Measurements from ENCODE around the gene CCNJL. TPM values are rescaled to one million over a fixed set of nuclear protein-coding genes. Genes with fewer than 3 reads are reported as not detected.
A peak's percentile ranks its signal among the peaks of the same experiment; 100 is the strongest.

CCNJL gene, protein sequence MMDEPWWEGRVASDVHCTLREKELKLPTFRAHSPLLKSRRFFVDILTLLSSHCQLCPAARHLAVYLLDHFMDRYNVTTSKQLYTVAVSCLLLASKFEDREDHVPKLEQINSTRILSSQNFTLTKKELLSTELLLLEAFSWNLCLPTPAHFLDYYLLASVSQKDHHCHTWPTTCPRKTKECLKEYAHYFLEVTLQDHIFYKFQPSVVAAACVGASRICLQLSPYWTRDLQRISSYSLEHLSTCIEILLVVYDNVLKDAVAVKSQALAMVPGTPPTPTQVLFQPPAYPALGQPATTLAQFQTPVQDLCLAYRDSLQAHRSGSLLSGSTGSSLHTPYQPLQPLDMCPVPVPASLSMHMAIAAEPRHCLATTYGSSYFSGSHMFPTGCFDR
- total RNA-seq (not detected), polyA plus RNA-seq (not detected)

DNA sequence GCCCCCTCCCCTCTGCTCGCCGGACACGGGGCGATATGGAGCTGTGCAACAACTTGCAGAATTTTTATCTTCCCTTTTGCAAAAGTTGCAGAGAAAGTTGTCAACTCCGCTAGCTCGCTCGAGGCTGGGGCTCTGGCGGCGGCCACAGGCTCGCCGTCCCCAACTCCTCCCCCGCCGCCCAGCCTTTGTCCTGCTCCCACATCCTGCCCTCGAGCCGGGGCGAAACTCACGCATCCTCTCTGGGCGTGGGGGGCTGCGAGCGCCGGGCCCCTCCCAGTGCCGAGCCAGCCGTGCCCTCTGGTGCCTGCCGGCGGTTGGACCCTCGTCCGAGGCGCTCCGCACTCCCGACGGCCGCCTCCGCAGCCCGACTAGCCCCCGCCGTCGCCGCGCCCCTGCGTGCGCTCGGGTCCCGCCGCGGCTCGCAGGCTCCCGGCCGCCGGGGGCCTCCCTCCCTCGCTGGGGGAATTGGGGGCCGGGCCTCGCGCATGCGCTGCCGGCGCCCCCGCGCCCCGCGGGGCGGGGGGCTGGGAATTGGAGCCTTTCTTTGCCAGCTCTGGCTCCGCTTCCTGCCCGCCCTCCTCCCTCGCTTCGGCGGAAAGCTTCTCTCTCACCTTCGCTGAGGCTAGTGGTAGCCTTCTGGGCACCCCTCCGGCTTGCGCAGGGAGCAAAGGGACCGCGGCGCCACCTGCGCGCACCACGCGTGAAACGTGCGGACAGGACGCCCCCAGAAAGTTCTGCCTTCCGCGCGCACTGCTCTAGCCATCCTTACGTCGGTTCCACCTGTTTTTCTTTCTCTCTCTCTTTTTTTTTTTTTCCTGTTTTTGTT is at the start of gene CCNJL:
TSS of gene CCNJL (minus strand) at position 431 of the 826 bp plus-strand sequence. CDS start 641 bp downstream, outside the sequence.
- peaks cover 5 to 12% (median 5%) of the 10 kb centered on the region in 3 donors for H3K4me1 Mint-ChIP-seq
- Histone ChIP-seq H3K27me3 (ENCODE audit: insufficient read depth, low read length, poor library complexity, severe bottlenecking) (peaks cover 27% of the 10 kb centered on the region), H3K9me3 (ENCODE audit: low read length) (no peaks in the 10 kb centered on the region), H3K4me1 (ENCODE audit: insufficient read depth, low read length) (no peaks in the 10 kb centered on the region), H3K36me3 (ENCODE audit: insufficient read depth, low read length) (no peaks in the 10 kb centered on the region), H3K4me3 (ENCODE audit: low read length) (no peak within 1 kb of the TSS), H3K27ac (ENCODE audit: low read depth, low read length) (no peak within 1 kb of the TSS)
- H3K36me3 Mint-ChIP-seq: no peaks in the 10 kb centered on the region
- H3K9me3 Mint-ChIP-seq: no peaks in the 10 kb centered on the region
- CTCF ChIA-PET: no interaction called here
- H3K4me3 Mint-ChIP-seq: peak within 1 kb of the TSS in 6 of 7 donors; percentile 52 to 82 (median 70)
- H3K27me3 Mint-ChIP-seq: peaks cover 27 to 74% of the 10 kb centered on the region in 2 donors
- peak within 1 kb of the TSS in 1 of 8 donors; percentile 40 for H3K27ac Mint-ChIP-seq
- DNase-seq: no peak
- POLR2A ChIA-PET: no interaction called here

DNA sequence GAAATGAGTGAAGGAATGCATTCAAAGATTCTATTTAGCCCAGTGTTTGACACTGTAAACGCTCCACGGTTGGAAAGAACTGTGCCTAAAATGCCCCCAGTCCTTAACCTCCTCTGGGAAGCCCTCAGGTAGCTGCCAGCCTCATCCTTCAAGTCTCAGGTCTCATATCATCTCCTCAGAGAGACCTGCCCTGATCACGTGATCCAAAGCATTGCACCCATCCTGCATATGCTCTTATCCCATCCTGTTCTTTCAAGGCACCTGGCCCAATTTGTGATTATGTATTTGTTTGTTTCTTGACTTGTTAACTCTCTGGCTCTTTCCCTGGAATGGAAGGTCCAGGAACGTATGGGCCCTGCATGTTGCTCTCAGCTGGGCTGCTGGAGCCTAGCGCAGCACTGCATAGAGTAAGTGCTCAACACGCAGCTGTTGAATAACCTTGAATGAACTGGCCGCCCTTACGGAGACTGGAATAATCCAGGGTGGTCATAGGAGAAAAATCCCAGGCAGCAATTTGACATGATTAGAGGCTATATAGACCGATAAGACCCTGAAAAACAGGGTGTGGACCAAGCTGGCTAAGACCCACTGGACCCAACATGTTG is 49.4 kb upstream of the CCNJL start:
- Mint-ChIP-seq H3K4me1 (no peaks in the 10 kb centered on the region), H3K36me3 (peaks cover 0 to 4% (median 0%) of the 10 kb centered on the region in 3 donors), H3K27ac (no peak overlapping the region), H3K27me3 (peaks cover 6 to 52% of the 10 kb centered on the region in 2 donors), H3K9me3 (no peaks in the 10 kb centered on the region), H3K4me3 (no peak overlapping the region)
- Histone ChIP-seq H3K36me3 (ENCODE audit: insufficient read depth, low read length) (no peaks in the 10 kb centered on the region), H3K4me1 (ENCODE audit: insufficient read depth, low read length) (no peaks in the 10 kb centered on the region), H3K9me3 (ENCODE audit: low read length) (no peaks in the 10 kb centered on the region), H3K27ac (ENCODE audit: low read depth, low read length) (no peak overlapping the region), H3K27me3 (ENCODE audit: insufficient read depth, low read length, poor library complexity, severe bottlenecking) (no peaks in the 10 kb centered on the region), H3K4me3 (ENCODE audit: low read length) (no peak overlapping the region)
- ChIA-PET CTCF (interaction anchor here (1.4 kb wide), 1 partner anchor 18 kb away, joined by 3 read pairs; no protein-coding TSS in a partner anchor), POLR2A (no interaction called here)
- DNase-seq: no peak

DNA sequence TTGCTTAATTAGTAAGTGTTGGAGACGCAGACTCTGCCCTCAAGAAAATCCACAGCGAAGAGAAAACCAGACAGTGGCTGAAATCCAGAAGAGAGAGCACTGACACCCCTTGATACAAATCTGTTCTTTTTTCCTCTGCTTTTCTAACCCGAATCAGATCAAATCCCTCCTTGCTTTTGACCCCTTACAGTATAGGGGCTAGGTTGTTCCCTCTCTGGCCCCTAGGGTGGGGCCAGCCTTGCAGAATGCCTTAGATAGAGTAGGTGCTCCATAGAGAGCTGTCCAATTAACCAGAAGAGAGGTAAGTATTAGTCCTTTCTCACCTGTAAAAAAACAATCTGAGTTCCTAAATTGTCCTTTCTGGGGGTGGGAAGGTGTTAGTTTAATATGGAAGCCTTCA is 47.9 kb upstream of the CCNJL start:
- no peaks in the 10 kb centered on the region for H3K4me1 ChIP-seq (ENCODE audit: insufficient read depth, low read length)
- no peaks in the 10 kb centered on the region for H3K4me1 Mint-ChIP-seq
- H3K36me3 Mint-ChIP-seq: no peaks in the 10 kb centered on the region
- H3K27ac Mint-ChIP-seq: peak overlapping the region in 2 of 8 donors; percentile 26 to 66
- no peaks in the 10 kb centered on the region for H3K27me3 ChIP-seq (ENCODE audit: insufficient read depth, low read length, poor library complexity, severe bottlenecking)
- POLR2A ChIA-PET: no interaction called here
- H3K9me3 Mint-ChIP-seq: no peaks in the 10 kb centered on the region
- no peak overlapping the region for H3K27ac ChIP-seq (ENCODE audit: low read depth, low read length)
- no peak overlapping the region for H3K4me3 Mint-ChIP-seq
- no peaks in the 10 kb centered on the region for H3K36me3 ChIP-seq (ENCODE audit: insufficient read depth, low read length)
- H3K4me3 ChIP-seq (ENCODE audit: low read length): no peak overlapping the region
- CTCF ChIA-PET: no interaction called here
- H3K9me3 ChIP-seq (ENCODE audit: low read length): no peaks in the 10 kb centered on the region
- DNase-seq: no peak
- peaks cover 6 to 45% of the 10 kb centered on the region in 2 donors for H3K27me3 Mint-ChIP-seq

DNA sequence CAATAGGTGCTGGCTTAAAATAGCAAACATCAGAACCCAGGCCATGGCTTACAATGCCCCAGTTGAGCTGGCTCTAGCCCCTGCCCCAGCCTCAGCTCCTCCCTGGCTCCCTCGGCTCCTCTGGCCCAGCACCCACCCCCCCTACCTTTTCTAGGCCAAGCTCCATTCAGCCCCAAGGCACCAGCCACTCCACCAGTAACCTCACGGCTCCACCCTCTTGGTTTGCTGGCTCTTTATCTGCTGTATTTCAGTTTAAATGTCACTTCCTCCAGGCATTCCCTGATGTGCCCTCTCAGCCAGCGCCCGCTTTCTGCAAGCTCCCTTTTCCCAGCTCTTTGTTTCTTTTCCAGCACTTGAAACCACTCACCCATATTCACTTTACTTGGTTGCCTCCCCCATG is 47.5 kb upstream of the CCNJL start:
- Histone ChIP-seq H3K36me3 (ENCODE audit: insufficient read depth, low read length) (no peaks in the 10 kb centered on the region), H3K27me3 (ENCODE audit: insufficient read depth, low read length, poor library complexity, severe bottlenecking) (no peaks in the 10 kb centered on the region), H3K4me1 (ENCODE audit: insufficient read depth, low read length) (no peaks in the 10 kb centered on the region), H3K4me3 (ENCODE audit: low read length) (no peak overlapping the region), H3K27ac (ENCODE audit: low read depth, low read length) (no peak overlapping the region), H3K9me3 (ENCODE audit: low read length) (no peaks in the 10 kb centered on the region)
- CTCF ChIA-PET: no interaction called here
- Mint-ChIP-seq H3K4me1 (no peaks in the 10 kb centered on the region), H3K27ac (peak overlapping the region in 1 of 8 donors; percentile 66), H3K36me3 (no peaks in the 10 kb centered on the region), H3K9me3 (no peaks in the 10 kb centered on the region), H3K4me3 (no peak overlapping the region), H3K27me3 (peaks cover 6 to 41% of the 10 kb centered on the region in 2 donors)
- POLR2A ChIA-PET: no interaction called here
- DNase-seq: no peak

DNA sequence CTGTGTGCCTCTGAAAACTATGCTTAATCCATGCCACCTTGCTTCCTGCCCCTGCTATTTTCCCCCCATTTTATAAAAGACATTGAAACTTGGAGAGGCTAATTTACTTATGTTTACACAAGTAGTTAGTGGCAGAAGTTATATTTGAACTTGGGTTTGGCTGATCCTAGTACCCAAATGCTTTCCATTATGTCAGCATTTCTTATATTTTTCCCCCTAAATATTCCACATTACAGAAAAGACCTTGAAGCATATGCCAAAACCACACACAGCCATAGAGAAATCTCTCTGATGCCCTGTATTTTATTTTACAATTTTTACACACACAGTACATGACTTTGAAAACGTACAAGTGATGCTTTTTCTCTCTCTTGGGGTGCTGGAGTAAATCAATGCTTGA is 46.9 kb upstream of the CCNJL start:
- no peak for DNase-seq
- Mint-ChIP-seq H3K4me1 (no peaks in the 10 kb centered on the region), H3K27me3 (peaks cover 6 to 36% of the 10 kb centered on the region in 2 donors), H3K9me3 (no peaks in the 10 kb centered on the region), H3K36me3 (no peaks in the 10 kb centered on the region), H3K27ac (no peak overlapping the region), H3K4me3 (no peak overlapping the region)
- no peaks in the 10 kb centered on the region for H3K9me3 ChIP-seq (ENCODE audit: low read length)
- no peaks in the 10 kb centered on the region for H3K4me1 ChIP-seq (ENCODE audit: insufficient read depth, low read length)
- ChIA-PET POLR2A (no interaction called here), CTCF (no interaction called here)
- H3K36me3 ChIP-seq (ENCODE audit: insufficient read depth, low read length): no peaks in the 10 kb centered on the region
- H3K27ac ChIP-seq (ENCODE audit: low read depth, low read length): no peak overlapping the region
- H3K4me3 ChIP-seq (ENCODE audit: low read length): no peak overlapping the region
- H3K27me3 ChIP-seq (ENCODE audit: insufficient read depth, low read length, poor library complexity, severe bottlenecking): no peaks in the 10 kb centered on the region

DNA sequence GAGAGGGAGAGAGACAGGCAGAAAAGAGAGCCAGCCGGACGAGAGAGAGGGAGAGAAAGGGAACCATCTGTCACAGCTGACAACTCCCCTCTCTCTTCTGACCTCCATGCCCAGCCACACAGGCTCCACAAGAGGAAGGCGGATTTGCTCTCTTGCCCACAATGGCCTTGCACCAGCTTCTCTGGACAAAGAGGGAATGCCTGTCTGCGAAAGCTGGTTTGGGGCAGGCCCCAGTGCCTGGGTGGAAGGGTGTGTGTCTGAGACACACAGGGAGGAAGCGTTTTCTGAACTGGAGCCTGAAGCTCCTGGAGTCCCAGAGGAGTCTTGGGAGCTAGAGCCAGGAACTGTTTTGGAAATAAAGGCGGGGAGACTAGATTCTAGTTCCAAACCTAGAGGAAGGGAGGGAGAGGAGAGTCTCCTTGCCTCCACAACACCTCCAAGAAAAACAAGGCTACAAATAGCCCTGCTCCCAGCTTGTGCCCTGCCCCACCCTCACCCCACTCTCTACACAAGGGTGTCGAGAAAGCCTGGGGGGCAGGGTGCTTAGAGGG is 45.6 kb upstream of the CCNJL start:
- Mint-ChIP-seq H3K27me3 (peaks cover 8 to 27% of the 10 kb centered on the region in 2 donors), H3K36me3 (no peaks in the 10 kb centered on the region), H3K9me3 (no peaks in the 10 kb centered on the region), H3K27ac (no peak overlapping the region), H3K4me3 (no peak overlapping the region), H3K4me1 (no peaks in the 10 kb centered on the region)
- H3K36me3 ChIP-seq (ENCODE audit: insufficient read depth, low read length): no peaks in the 10 kb centered on the region
- no peaks in the 10 kb centered on the region for H3K27me3 ChIP-seq (ENCODE audit: insufficient read depth, low read length, poor library complexity, severe bottlenecking)
- no peak overlapping the region for H3K4me3 ChIP-seq (ENCODE audit: low read length)
- POLR2A ChIA-PET: no interaction called here
- no peaks in the 10 kb centered on the region for H3K9me3 ChIP-seq (ENCODE audit: low read length)
- no peak for DNase-seq
- no peaks in the 10 kb centered on the region for H3K4me1 ChIP-seq (ENCODE audit: insufficient read depth, low read length)
- no peak overlapping the region for H3K27ac ChIP-seq (ENCODE audit: low read depth, low read length)
- CTCF ChIA-PET: interaction anchor here (0.8 kb wide), 1 partner anchor 12 kb away, joined by 3 read pairs; no protein-coding TSS in a partner anchor

DNA sequence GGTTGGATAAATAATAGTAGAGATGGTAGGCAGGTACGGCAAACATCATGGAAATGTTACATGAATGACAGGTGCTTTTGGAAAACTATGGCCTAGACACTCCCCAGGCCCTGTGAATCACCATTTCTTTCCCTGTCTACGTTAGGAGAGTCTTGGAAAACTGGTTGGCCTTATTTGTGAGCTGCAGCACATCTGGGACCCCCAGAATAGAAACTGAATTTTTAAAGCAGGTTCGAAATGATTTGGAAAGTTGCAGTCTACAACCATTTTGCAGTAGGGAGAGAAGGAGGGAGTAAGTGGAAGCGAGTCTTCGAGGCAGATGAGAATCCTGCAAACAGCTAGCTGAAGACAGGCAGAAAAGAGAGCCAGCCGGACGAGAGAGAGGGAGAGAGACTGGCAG is 45.0 kb upstream of the CCNJL start:
- Histone ChIP-seq H3K27ac (ENCODE audit: low read depth, low read length) (no peak overlapping the region), H3K27me3 (ENCODE audit: insufficient read depth, low read length, poor library complexity, severe bottlenecking) (no peaks in the 10 kb centered on the region), H3K4me1 (ENCODE audit: insufficient read depth, low read length) (no peaks in the 10 kb centered on the region), H3K36me3 (ENCODE audit: insufficient read depth, low read length) (no peaks in the 10 kb centered on the region), H3K9me3 (ENCODE audit: low read length) (no peaks in the 10 kb centered on the region), H3K4me3 (ENCODE audit: low read length) (no peak overlapping the region)
- CTCF ChIA-PET: interaction anchor here (0.8 kb wide), 1 partner anchor 12 kb away, joined by 3 read pairs; no protein-coding TSS in a partner anchor
- POLR2A ChIA-PET: no interaction called here
- no peaks in the 10 kb centered on the region for H3K9me3 Mint-ChIP-seq
- H3K4me3 Mint-ChIP-seq: no peak overlapping the region
- DNase-seq: no peak
- H3K36me3 Mint-ChIP-seq: no peaks in the 10 kb centered on the region
- no peak overlapping the region for H3K27ac Mint-ChIP-seq
- peaks cover 8 to 26% of the 10 kb centered on the region in 2 donors for H3K27me3 Mint-ChIP-seq
- H3K4me1 Mint-ChIP-seq: no peaks in the 10 kb centered on the region
